ENCODE measurements around the gene PTPN12.

The PTPN12 gene

GRCh38 chr7:77566421-77566820 is 29.3 kb downstream of the PTPN12 start:
- no peak for DNase-seq (ENCODE audit: low read depth in 1 of 2, low spot score in 1 of 2)
- no peak overlapping the region for H3K4me3 ChIP-seq (replicated peaks; ENCODE audit: insufficient read depth, low read length)
- TF ChIP-seq POLR2AphosphoS5 (IDR thresholded peaks at IDR 0.05; ENCODE audit: low read depth): no peak
- TF ChIP-seq CTCF (IDR thresholded peaks at IDR 0.05; ENCODE audit: insufficient read depth, low read length): no peak
- TF ChIP-seq REST (IDR thresholded peaks at IDR 0.05; ENCODE audit: insufficient replicate concordance, low read depth): no peak
- TF ChIP-seq GABPA (IDR thresholded peaks at IDR 0.05; ENCODE audit: low read depth): no peak
- TF ChIP-seq SPI1 (IDR thresholded peaks at IDR 0.05; ENCODE audit: borderline replicate concordance, low read depth): no peak
- peak overlapping the region; percentile 33; the same call in 1 of the 2 replicates for H3K27ac ChIP-seq (replicated peaks)
- H3K27me3 ChIP-seq (ENCODE audit: insufficient read depth, poor library complexity, severe bottlenecking): no peaks in the 10 kb centered on the region

- Histone ChIP-seq H3K27me3 (ENCODE audit: insufficient read depth, poor library complexity, severe bottlenecking) (no peaks in the 10 kb centered on the region), H3K27ac (replicated peaks) (peak overlapping the region; percentile 70)
Measured at GRCh38 chr7:77569514-77570232, 32.6 kb downstream of the PTPN12 start.

More at GRCh38 chr7:77569514-77570232, 32.6 kb downstream of the PTPN12 start:
- no peak overlapping the region for H3K4me3 ChIP-seq (replicated peaks; ENCODE audit: insufficient read depth, low read length)
- no peak for DNase-seq (ENCODE audit: low read depth in 1 of 2, low spot score in 1 of 2)
- no peak for TF ChIP-seq SPI1 (IDR thresholded peaks at IDR 0.05; ENCODE audit: borderline replicate concordance, low read depth)
- TF ChIP-seq GABPA (IDR thresholded peaks at IDR 0.05; ENCODE audit: low read depth): no peak
- no peak for TF ChIP-seq POLR2AphosphoS5 (IDR thresholded peaks at IDR 0.05; ENCODE audit: low read depth)
- no peak for TF ChIP-seq CTCF (IDR thresholded peaks at IDR 0.05; ENCODE audit: insufficient read depth, low read length)
- no peak for TF ChIP-seq REST (IDR thresholded peaks at IDR 0.05; ENCODE audit: insufficient replicate concordance, low read depth)
